GM21381 (cell line): ENCODE data around the gene REG3G.
"Not testable (repeated sequence)": the region's sequence is repeated elsewhere in the genome, so short reads cannot be mapped to it uniquely, and the experiment has no call there.

Experiments
- ATAC-seq: cut with Tn5 transposase; IDR thresholded peaks from one replicate; pipeline ENCODE4 v1.9.1; 2021; ENCODE audit warnings: mild to moderate bottlenecking, moderate library complexity; ENCODE audit not compliant: unreplicated experiment

Gene REG3G

DNA sequence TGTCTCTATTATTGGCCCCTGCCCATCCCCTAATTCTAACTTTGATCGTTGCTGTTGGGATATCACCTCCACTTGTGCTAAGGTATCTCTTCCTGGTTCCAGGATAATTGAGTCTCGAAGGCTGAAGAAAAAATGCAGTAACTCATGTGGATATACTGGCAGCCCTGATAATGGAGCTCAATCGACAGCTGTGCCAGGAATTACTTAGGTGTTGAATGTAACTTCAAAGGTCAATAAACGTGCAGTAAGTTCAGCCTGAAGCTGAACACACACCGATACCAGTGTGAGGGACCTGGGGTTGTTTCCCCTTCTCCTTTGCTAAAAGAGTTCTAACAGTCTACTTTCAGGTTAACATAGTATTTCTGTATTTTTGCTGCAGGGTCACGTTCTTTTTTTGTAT, 11.9 kb upstream of the REG3G start:
- no peak for ATAC-seq

GRCh38 chr2:79016342-79016741, 9.2 kb upstream of the REG3G start:
- no peak for ATAC-seq

GRCh38 chr2:79026061-79026460, 559 bp downstream of the REG3G start:
- no peak for ATAC-seq

- ATAC-seq: no peak
Measured at GRCh38 chr2:79039944-79040343, 14.4 kb downstream of the REG3G start.

GRCh38 chr2:79041032-79041448, 15.5 kb downstream of the REG3G start:
- no peak for ATAC-seq

DNA sequence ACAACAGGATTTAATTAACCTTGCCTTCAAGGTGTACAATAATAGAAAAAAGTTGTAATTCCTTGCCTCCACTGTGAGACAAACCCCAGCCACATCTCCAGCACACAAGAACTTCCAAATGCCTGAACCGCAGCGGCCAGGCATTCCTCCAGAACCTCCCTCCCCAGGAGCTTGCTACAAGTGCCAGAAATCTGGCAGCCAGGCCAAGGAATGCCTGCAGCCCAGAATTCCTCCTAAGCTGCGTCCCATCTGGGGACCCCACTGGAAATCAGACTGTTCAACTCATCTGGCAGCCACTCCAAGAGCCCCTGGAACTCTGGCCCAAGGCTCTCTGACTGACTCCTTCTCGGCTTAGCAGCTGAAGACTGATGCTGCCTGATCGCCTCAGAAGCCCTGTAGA, 28.0 kb downstream of the REG3G start:
- not testable (repeated sequence) for ATAC-seq

GRCh38 chr2:79054769-79055168, 29.3 kb downstream of the REG3G start:
- ATAC-seq: not testable (repeated sequence)

- ATAC-seq: no peak
Measured at GRCh38 chr2:79065201-79065600, 39.7 kb downstream of the REG3G start.

GRCh38 chr2:79071078-79071477, 45.6 kb downstream of the REG3G start:
- no peak for ATAC-seq
